BLaER1 (cell line): Measurements from ENCODE around the gene CETN1.
A peak's percentile ranks its signal among the peaks of the same experiment; 100 is the strongest.

ENCODE experiments used
- H3K27ac ChIP-seq: shearing (Covaris generic); formaldehyde crosslinking; 2 replicates; pipeline ENCODE4 v1.8.1; 2022
- H3K27me3 ChIP-seq: shearing (Covaris generic); formaldehyde crosslinking; 2 replicates; pipeline ENCODE4 v1.8.1; 2022
- H3K36me3 ChIP-seq: shearing (Covaris generic); formaldehyde crosslinking; 2 replicates; pipeline ENCODE4 v1.8.1; 2022
- H3K4me1 ChIP-seq: shearing (Covaris generic); formaldehyde crosslinking; 2 replicates; pipeline ENCODE4 v1.8.1; 2022
- H3K4me2 ChIP-seq: shearing (Covaris generic); formaldehyde crosslinking; 2 replicates; pipeline ENCODE4 v1.8.1; 2022
- H3K4me3 ChIP-seq: shearing (Covaris generic); formaldehyde crosslinking; 2 replicates; pipeline ENCODE4 v1.8.1; 2022
- H3K9ac ChIP-seq: shearing (Covaris generic); formaldehyde crosslinking; 2 replicates; pipeline ENCODE4 v1.8.1; 2022
- H3K9me3 ChIP-seq: shearing (Covaris generic); formaldehyde crosslinking; 2 replicates; pipeline ENCODE4 v1.8.1; 2022
- H4K20me1 ChIP-seq: shearing (Covaris generic); formaldehyde crosslinking; 2 replicates; pipeline ENCODE4 v1.8.1; 2022
- Cebpa-rat ChIP-seq: shearing (Covaris generic); IDR thresholded peaks from 2 replicates; pipeline ENCODE4 v1.8.1; 2022

Gene CETN1

DNA sequence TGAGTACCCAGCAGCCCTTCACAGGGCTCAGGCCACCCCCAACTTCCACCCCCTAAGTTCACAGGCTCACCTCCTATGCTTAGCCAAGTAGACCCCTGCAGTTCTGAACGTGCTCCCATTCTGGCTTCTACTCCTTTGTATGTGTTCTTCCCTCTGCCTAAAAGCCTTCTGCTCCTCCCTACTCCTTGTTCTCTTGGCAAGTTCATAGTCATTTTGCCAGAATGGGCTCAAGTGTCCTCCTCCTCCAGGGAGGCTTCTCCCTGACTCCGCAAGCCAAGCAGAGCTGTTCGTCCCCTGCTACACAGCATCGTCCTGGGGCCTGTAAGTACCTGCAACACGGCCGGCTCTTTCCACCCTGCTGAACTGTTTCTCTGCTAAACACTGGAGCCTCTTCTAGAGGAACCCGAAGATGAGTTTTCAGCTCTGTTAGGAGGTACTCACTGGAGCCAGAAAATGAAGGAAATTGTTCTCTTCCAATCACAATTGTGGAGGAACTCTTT is 14.6 kb upstream of the CETN1 start:
- no peak overlapping the region for H3K9ac ChIP-seq
- no peaks in the 10 kb centered on the region for H4K20me1 ChIP-seq
- TF ChIP-seq Cebpa-rat = no peak
- H3K9me3 ChIP-seq = no peaks in the 10 kb centered on the region
- H3K4me1 ChIP-seq = peaks cover 7% of the 10 kb centered on the region
- H3K4me2 ChIP-seq = no peak overlapping the region
- H3K27ac ChIP-seq = no peak overlapping the region
- no peaks in the 10 kb centered on the region for H3K27me3 ChIP-seq
- no peaks in the 10 kb centered on the region for H3K36me3 ChIP-seq
- H3K4me3 ChIP-seq = no peak overlapping the region

DNA sequence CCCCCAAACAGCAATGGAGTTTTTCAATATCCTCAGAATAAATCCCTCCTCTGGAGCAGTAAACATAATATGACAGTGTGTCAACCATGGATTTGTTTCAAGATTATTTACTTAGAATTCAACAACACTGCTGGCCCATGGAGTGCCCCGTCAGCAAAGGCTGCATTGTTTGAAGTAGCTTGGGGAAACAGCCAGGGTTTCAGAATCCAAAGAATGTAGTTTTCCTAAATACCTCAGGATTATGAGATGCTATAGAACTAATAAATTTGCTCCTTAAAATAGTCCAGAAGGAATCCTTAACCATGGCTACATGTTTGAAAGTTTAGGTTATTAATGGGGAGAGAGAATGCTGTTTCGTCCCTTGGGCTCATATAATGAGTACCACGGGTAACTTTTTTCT is 13.1 kb upstream of the CETN1 start:
- Histone ChIP-seq H3K36me3 (no peaks in the 10 kb centered on the region), H4K20me1 (no peaks in the 10 kb centered on the region), H3K4me3 (no peak overlapping the region), H3K9me3 (no peaks in the 10 kb centered on the region), H3K27ac (no peak overlapping the region), H3K4me1 (peaks cover 7% of the 10 kb centered on the region), H3K27me3 (no peaks in the 10 kb centered on the region), H3K9ac (no peak overlapping the region), H3K4me2 (no peak overlapping the region)
- no peak for TF ChIP-seq Cebpa-rat

DNA sequence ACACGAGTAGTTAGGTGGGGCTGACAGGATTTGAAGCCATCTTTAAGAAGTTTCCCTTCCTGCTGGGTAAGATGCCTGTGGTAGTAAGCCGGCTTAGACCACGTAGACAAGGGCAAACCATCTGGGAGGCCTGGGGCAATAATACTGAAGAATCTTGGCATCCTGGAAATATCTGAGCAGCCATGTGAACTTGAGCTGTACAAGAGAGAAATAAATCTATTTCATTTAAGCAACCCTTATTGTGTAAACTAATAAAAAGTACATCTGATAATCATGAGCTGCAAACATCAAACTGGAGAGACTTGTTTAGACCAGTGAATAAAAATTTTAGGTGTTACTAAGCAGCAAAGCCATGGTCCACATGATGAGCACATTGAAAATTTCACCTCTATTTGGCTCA is 11.4 kb upstream of the CETN1 start:
- Histone ChIP-seq H3K27ac (no peak overlapping the region), H3K4me2 (no peak overlapping the region), H3K36me3 (no peaks in the 10 kb centered on the region), H3K9me3 (no peaks in the 10 kb centered on the region), H3K9ac (no peak overlapping the region), H4K20me1 (no peaks in the 10 kb centered on the region), H3K4me1 (peaks cover 7% of the 10 kb centered on the region), H3K4me3 (no peak overlapping the region), H3K27me3 (no peaks in the 10 kb centered on the region)
- TF ChIP-seq Cebpa-rat = no peak

DNA sequence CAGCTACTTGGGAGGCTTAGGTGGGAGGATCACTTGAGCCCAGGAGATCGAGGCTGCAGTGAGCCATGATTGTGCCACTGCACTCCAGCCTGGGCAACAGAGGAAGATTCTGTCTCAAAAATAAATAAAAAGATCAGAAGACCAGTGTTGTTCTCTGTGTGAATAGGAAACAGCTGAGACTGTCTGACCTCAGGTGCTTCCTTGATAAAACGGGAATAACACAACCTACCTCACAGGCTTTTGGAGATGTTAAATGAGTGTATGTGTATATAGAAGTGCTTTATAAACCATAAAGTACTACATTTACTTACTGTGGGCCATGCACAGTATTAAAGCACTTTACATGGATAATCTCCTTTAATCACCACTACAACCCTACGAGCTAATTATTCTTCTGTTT is 9.9 kb upstream of the CETN1 start:
- Histone ChIP-seq H3K27ac (no peak overlapping the region), H3K36me3 (no peaks in the 10 kb centered on the region)

DNA sequence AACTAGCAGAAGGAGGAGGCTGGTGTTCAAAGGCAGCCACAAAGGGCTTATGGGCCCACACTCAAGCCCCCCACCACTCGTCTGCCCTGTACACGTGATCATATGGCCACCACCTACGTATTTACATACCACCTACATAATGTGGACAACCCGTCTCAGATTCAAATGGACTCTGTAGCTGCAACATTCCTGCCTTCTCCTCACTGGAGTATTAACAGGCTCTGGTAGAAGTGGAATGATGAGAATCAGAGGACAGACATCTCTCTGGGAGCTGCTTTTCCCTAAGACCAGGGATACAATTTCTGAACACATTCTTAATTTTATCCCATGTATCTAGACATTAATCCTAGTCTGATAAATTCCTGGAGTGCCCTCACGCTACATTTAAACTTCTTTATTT is 9.5 kb upstream of the CETN1 start:
- H3K4me2 ChIP-seq = no peak overlapping the region
- no peaks in the 10 kb centered on the region for H3K36me3 ChIP-seq
- H3K4me1 ChIP-seq = peaks cover 7% of the 10 kb centered on the region
- no peak overlapping the region for H3K4me3 ChIP-seq
- no peak overlapping the region for H3K9ac ChIP-seq
- no peaks in the 10 kb centered on the region for H4K20me1 ChIP-seq
- H3K9me3 ChIP-seq = no peaks in the 10 kb centered on the region
- no peak overlapping the region for H3K27ac ChIP-seq
- H3K27me3 ChIP-seq = no peaks in the 10 kb centered on the region
- TF ChIP-seq Cebpa-rat = no peak

More for the DNA sequence above, 9.9 kb upstream of the CETN1 start:
- H3K9ac ChIP-seq = no peak overlapping the region
- H3K4me1 ChIP-seq = peaks cover 7% of the 10 kb centered on the region
- 0 out of 2 replicates have a peak overlapping the region, but pooled peaks have one; percentile 8 for H3K4me2 ChIP-seq
- no peaks in the 10 kb centered on the region for H4K20me1 ChIP-seq
- no peaks in the 10 kb centered on the region for H3K9me3 ChIP-seq
- TF ChIP-seq Cebpa-rat = no peak
- H3K4me3 ChIP-seq = no peak overlapping the region
- no peaks in the 10 kb centered on the region for H3K27me3 ChIP-seq

DNA sequence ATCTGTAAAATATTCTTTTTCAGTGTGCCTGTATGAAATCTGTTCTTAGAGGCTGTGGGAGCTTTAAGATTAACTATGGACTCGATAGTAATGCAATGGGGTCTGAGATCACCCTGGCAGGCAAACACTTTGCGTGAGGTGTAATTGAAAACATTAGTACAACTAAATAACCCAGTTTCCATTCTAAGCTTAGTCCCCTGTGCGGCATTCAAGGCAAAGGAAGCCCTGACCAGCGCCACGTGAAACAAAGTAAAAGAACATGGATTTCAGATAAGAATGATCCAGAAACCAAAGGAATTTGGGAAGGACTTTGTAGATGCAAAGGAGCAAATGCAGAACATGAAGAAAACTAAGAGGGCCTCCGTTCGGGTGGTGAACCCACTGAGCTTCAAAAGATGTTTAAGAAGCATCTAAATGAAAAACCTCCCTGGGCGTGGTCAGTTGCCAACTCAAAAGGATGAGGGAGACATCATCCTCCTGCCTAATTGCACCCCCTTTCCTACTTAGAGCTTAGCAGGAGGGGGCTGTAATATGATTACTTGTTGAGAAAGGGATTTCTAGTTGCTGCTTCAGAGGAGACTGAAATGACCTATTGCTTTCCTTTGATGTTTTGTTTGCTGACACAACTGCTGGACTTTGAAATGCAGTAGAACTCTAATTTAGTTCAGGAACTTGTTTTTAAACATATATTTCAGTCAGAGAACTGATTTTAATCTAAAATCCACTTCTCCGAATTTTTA is 7.9 kb upstream of the CETN1 start:
- Histone ChIP-seq H3K4me2 (no peak overlapping the region), H3K4me3 (no peak overlapping the region), H3K36me3 (no peaks in the 10 kb centered on the region), H3K9me3 (0 out of 2 replicates have a peak, but pooled peaks cover 9% of the 10 kb centered on the region), H4K20me1 (no peaks in the 10 kb centered on the region), H3K4me1 (peaks cover 7% of the 10 kb centered on the region), H3K27me3 (no peaks in the 10 kb centered on the region), H3K27ac (no peak overlapping the region), H3K9ac (no peak overlapping the region)
- TF ChIP-seq Cebpa-rat = no peak

DNA sequence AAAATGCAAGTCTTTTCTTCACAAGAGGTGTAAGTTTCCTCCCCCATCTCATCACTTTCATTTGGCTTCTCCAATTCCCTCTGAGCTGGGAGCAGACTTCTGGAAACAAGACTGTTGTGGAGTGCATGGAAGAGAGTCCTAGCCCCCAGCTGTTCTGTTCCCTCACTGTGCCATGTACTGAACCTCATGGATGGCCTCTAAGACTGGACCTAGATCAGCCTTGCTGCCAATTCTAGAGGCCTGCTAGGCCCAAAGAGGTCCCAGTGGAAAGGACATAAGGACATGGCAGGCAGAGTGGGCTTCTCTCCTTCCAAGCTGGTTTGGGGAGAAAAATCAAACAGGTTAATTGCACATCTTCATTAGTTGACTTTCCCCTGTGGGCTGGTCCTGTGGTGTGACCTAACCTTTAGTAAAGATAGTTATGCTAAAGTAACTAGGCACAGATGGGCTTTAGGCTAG is 7.3 kb upstream of the CETN1 start:
- Histone ChIP-seq H3K9ac (no peak overlapping the region), H3K9me3 (0 out of 2 replicates have a peak, but pooled peaks cover 9% of the 10 kb centered on the region), H3K4me1 (peaks cover 7% of the 10 kb centered on the region), H3K36me3 (no peaks in the 10 kb centered on the region), H3K27me3 (no peaks in the 10 kb centered on the region), H3K4me2 (no peak overlapping the region), H3K27ac (no peak overlapping the region), H3K4me3 (no peak overlapping the region), H4K20me1 (no peaks in the 10 kb centered on the region)
- TF ChIP-seq Cebpa-rat = no peak

DNA sequence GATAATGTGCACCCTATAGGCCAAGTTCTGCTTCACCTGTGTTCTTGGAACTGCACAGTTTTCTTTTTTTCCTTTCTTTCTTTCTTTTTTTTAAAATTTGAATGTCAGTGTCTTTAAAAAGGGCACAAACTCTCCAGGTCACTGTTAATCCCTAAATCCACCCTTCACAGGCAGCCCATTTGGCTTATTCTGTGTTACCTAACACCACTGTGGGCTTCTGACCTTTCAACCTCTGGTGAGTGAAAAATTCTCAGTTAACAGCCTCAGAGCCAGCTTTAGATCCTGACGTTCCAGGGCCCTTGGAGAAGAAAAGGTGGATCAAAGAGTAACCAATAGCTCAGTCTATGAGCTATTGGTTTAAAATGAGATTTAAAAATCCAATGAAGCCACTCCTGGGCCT is 6.8 kb upstream of the CETN1 start:
- no peaks in the 10 kb centered on the region for H3K36me3 ChIP-seq
- no peak for TF ChIP-seq Cebpa-rat
- peaks cover 7% of the 10 kb centered on the region for H3K4me1 ChIP-seq
- H4K20me1 ChIP-seq = no peaks in the 10 kb centered on the region
- H3K9ac ChIP-seq = no peak overlapping the region
- no peak overlapping the region for H3K4me3 ChIP-seq
- no peaks in the 10 kb centered on the region for H3K27me3 ChIP-seq
- H3K27ac ChIP-seq = no peak overlapping the region
- 0 out of 2 replicates have a peak, but pooled peaks cover 9% of the 10 kb centered on the region for H3K9me3 ChIP-seq
- no peak overlapping the region for H3K4me2 ChIP-seq

DNA sequence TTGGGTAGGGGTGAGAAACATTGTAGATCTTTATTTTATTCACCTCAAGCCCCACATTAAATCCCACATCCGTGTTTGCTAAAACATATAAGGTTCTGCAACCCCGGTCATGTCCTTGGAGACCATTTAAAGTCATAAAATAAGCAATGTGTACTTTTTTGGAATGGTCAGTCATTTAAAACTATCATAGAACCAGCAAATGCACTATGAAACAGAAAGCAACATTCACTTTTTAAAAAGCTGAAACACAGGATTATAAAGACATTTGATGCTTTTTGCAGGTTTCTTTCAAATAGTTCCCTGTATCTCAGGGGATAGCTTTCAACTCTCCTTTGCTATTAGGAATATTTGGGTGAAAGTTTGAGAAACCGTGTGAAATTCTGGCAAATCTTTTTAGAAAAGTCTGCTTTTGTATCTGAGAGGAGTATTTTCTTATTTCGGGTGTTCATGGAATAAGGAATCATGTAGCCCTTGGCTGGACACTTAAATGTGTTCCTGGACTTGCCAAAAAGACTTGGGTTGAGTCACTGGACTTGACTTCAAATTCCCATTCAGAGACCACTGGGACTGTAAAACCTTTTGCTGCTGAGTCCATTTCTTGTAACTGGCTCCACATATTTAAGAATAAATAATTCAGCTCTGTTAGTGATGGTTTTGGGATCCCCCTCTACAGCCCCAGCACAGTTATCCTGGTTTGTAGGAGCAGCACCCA is 5.9 kb upstream of the CETN1 start:
- no peak overlapping the region for H3K27ac ChIP-seq
- H3K4me1 ChIP-seq = peaks cover 7% of the 10 kb centered on the region
- H4K20me1 ChIP-seq = no peaks in the 10 kb centered on the region
- no peak overlapping the region for H3K4me2 ChIP-seq
- no peak overlapping the region for H3K9ac ChIP-seq
- no peaks in the 10 kb centered on the region for H3K27me3 ChIP-seq
- no peak for TF ChIP-seq Cebpa-rat
- 0 out of 2 replicates have a peak, but pooled peaks cover 9% of the 10 kb centered on the region for H3K9me3 ChIP-seq
- H3K36me3 ChIP-seq = no peaks in the 10 kb centered on the region
- no peak overlapping the region for H3K4me3 ChIP-seq
